HL-60 (cell line): ENCODE measurements around the gene CCL1.

ENCODE experiments used
- DNase-seq, 2 experiments: peaks; one replicate each; pipeline ENCODE4 v3.0.0-alpha.2; 2010 to 2020; ENCODE audit warnings: low read depth in 1 of 2, low spot score in 1 of 2
- H3K27ac ChIP-seq: fragments of 250-450 bp; sonication (Bioruptor Pico); replicated peaks from 2 replicates; pipeline ENCODE4 v1.5.1; 2020; ENCODE audit warnings: mild to moderate bottlenecking, moderate library complexity
- H3K27me3 ChIP-seq: fragments of 250-450 bp; sonication (Bioruptor Pico); 2 replicates; pipeline ENCODE4 v1.5.1; 2021; ENCODE audit warnings: mild to moderate bottlenecking, moderate library complexity; ENCODE audit not compliant: insufficient read depth, poor library complexity, severe bottlenecking
- H3K4me3 ChIP-seq: replicated peaks from 2 replicates; pipeline ENCODE4 v1.5.1; 2011; ENCODE audit warnings: mild to moderate bottlenecking, control low read depth, low read length; ENCODE audit not compliant: insufficient read depth
- GABPA ChIP-seq: IDR thresholded peaks from 2 replicates; pipeline ENCODE4 v1.6.1; 2012; ENCODE audit warnings: low read depth
- POLR2AphosphoS5 ChIP-seq: IDR thresholded peaks from 2 replicates; pipeline ENCODE4 v1.6.1; 2012; ENCODE audit warnings: low read depth
- SPI1 ChIP-seq: IDR thresholded peaks from 2 replicates; pipeline ENCODE4 v1.6.1; 2012; ENCODE audit warnings: low read depth, mild to moderate bottlenecking, borderline replicate concordance
- TF ChIP-seq, protein P1 (sequence below): IDR thresholded peaks from 2 replicates; pipeline ENCODE4 v1.6.1; 2012; ENCODE audit warnings: low read depth; ENCODE audit not compliant: insufficient replicate concordance
- TF ChIP-seq, protein P2 (sequence below): IDR thresholded peaks from one replicate; pipeline ENCODE4 v1.5.1; 2011; ENCODE audit warnings: low read length, control low read depth, inconsistent platforms; ENCODE audit not compliant: insufficient read depth

The CCL1 gene

DNA sequence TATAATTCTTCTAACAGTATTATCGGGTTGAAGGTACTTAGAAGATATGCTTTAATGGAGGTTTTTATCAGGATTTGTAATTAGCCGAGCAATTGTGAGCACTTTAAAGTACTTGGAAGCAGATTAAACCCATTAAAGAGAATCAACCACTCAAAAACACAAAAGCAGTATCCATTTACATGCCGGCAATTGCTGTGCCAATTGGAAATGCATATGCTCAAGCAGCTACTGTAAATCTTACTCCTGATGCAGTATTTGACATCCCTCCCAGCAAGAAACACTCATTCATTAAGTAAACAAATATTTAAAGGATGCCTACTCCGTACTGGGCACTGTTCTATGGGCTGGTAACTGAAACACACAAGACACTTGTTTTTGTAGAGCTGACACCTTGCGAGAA lies 11.4 kb upstream of the CCL1 start:
- DNase-seq = no peak
- no peak overlapping the region for H3K4me3 ChIP-seq
- no peak overlapping the region for H3K27ac ChIP-seq
- no peaks in the 10 kb centered on the region for H3K27me3 ChIP-seq
- TF ChIP-seq, protein P1, sequence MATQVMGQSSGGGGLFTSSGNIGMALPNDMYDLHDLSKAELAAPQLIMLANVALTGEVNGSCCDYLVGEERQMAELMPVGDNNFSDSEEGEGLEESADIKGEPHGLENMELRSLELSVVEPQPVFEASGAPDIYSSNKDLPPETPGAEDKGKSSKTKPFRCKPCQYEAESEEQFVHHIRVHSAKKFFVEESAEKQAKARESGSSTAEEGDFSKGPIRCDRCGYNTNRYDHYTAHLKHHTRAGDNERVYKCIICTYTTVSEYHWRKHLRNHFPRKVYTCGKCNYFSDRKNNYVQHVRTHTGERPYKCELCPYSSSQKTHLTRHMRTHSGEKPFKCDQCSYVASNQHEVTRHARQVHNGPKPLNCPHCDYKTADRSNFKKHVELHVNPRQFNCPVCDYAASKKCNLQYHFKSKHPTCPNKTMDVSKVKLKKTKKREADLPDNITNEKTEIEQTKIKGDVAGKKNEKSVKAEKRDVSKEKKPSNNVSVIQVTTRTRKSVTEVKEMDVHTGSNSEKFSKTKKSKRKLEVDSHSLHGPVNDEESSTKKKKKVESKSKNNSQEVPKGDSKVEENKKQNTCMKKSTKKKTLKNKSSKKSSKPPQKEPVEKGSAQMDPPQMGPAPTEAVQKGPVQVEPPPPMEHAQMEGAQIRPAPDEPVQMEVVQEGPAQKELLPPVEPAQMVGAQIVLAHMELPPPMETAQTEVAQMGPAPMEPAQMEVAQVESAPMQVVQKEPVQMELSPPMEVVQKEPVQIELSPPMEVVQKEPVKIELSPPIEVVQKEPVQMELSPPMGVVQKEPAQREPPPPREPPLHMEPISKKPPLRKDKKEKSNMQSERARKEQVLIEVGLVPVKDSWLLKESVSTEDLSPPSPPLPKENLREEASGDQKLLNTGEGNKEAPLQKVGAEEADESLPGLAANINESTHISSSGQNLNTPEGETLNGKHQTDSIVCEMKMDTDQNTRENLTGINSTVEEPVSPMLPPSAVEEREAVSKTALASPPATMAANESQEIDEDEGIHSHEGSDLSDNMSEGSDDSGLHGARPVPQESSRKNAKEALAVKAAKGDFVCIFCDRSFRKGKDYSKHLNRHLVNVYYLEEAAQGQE = no peak
- TF ChIP-seq SPI1 (no peak), GABPA (no peak), POLR2AphosphoS5 (no peak)
- TF ChIP-seq, protein P2, sequence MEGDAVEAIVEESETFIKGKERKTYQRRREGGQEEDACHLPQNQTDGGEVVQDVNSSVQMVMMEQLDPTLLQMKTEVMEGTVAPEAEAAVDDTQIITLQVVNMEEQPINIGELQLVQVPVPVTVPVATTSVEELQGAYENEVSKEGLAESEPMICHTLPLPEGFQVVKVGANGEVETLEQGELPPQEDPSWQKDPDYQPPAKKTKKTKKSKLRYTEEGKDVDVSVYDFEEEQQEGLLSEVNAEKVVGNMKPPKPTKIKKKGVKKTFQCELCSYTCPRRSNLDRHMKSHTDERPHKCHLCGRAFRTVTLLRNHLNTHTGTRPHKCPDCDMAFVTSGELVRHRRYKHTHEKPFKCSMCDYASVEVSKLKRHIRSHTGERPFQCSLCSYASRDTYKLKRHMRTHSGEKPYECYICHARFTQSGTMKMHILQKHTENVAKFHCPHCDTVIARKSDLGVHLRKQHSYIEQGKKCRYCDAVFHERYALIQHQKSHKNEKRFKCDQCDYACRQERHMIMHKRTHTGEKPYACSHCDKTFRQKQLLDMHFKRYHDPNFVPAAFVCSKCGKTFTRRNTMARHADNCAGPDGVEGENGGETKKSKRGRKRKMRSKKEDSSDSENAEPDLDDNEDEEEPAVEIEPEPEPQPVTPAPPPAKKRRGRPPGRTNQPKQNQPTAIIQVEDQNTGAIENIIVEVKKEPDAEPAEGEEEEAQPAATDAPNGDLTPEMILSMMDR = no peak

DNA sequence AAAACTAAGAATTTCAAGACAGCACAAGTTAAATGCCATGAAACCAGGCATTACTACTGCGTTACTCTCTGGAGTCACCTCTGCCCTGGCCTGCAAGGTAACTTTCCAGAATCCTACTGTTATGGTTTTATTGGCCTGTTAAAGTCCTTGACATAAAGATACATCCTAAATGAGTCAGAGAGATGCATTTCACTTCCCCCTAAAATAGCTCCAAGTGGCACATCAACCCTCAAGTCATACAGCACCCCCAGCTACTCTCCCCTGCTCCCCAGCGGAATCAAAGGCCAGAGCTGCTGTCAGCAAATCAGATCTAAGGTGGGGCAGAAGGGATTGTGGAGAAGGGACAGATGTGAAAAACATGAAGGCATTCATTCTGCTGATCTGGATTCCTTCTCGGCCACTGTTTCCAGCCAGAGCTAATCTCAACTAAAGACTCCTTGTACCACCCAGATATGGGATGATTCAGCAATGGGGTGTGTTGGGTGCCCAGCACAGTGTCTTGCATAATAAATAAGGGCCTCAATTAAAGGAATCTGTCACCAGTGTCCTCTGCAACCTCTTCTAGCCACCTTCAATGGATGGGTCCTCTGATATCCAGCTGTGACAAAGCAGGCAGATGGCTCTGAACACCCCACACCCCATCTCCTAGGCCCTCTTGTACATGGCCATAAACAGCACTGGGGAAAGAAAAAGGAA lies 8.5 kb upstream of the CCL1 start:
- no peak overlapping the region for H3K4me3 ChIP-seq
- no peaks in the 10 kb centered on the region for H3K27me3 ChIP-seq
- no peak for DNase-seq
- no peak overlapping the region for H3K27ac ChIP-seq
- TF ChIP-seq, protein P2 = no peak
- TF ChIP-seq, protein P1 = no peak
- no peak for TF ChIP-seq POLR2AphosphoS5
- TF ChIP-seq SPI1 = no peak

DNA sequence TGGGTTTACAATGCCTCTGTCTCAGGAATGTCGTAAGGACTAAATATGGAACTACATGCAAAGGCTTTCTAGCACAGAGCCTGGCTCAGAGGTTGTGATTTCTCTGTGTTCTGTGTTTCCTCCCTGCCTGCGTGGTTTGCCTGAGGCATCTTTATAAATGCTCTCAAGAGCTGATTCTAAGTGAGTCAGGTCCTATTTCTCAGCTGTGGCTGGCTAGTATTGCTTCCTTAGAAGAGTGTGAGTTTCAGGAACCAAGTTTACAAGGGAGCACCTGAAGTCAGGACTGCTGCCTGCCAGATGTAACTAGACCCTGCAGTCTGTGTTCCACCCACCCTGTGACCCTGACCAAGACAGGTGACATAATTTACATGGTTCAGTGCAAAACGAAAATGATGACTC lies 8.0 kb upstream of the CCL1 start:
- no peak for DNase-seq
- Histone ChIP-seq H3K27ac (no peak overlapping the region), H3K4me3 (no peak overlapping the region), H3K27me3 (no peaks in the 10 kb centered on the region)
- TF ChIP-seq, protein P1 = no peak
- TF ChIP-seq POLR2AphosphoS5 = no peak
- TF ChIP-seq GABPA = no peak
- TF ChIP-seq SPI1 = no peak
- TF ChIP-seq, protein P2 = no peak
